ENCODE measurements around the gene TMEM221.
"Not testable (repeated sequence)": the region's sequence is repeated elsewhere in the genome, so short reads cannot be mapped to it uniquely, and the experiment has no call there.

The TMEM221 gene

GRCh38 chr19:17448131-17448967 is at the start of gene TMEM221:
TSS of gene TMEM221 (minus strand) at chr19:17448668. CDS start at chr19:17448462, 206 bp downstream.
- DNase-seq (ENCODE audit: low read depth) = no peak

GRCh38 chr19:17497149-17497798 is 48.8 kb upstream of the TMEM221 start:
- no peak for DNase-seq (ENCODE audit: low read depth)

GRCh38 chr19:17496337-17496997 is 48.0 kb upstream of the TMEM221 start:
- no peak for DNase-seq (ENCODE audit: low read depth)

GRCh38 chr19:17495639-17496296 is 47.3 kb upstream of the TMEM221 start:
- no peak for DNase-seq (ENCODE audit: low read depth)

GRCh38 chr19:17491287-17491686 is 42.8 kb upstream of the TMEM221 start:
- DNase-seq (ENCODE audit: low read depth) = no peak

GRCh38 chr19:17490411-17490810 is 41.9 kb upstream of the TMEM221 start:
- no peak for DNase-seq (ENCODE audit: low read depth)

GRCh38 chr19:17489392-17490030 is 41.0 kb upstream of the TMEM221 start:
- DNase-seq (ENCODE audit: low read depth) = no peak

GRCh38 chr19:17488593-17489391 is 40.3 kb upstream of the TMEM221 start:
- no peak for DNase-seq (ENCODE audit: low read depth)

- no peak for DNase-seq (ENCODE audit: low read depth)
These were observed 39.0 kb upstream of the TMEM221 start for GRCh38 chr19:17487284-17488121.

GRCh38 chr19:17486545-17487240 is 38.2 kb upstream of the TMEM221 start:
- no peak for DNase-seq (ENCODE audit: low read depth)

- no peak for DNase-seq (ENCODE audit: low read depth)
These were observed 36.2 kb upstream of the TMEM221 start for GRCh38 chr19:17484520-17485185.

- DNase-seq (ENCODE audit: low read depth) = no peak
These were observed 35.1 kb upstream of the TMEM221 start for GRCh38 chr19:17483605-17484002.

- no peak for DNase-seq (ENCODE audit: low read depth)
These were observed 34.6 kb upstream of the TMEM221 start for GRCh38 chr19:17482877-17483604.

- DNase-seq (ENCODE audit: low read depth) = no peak
These were observed 33.5 kb upstream of the TMEM221 start for GRCh38 chr19:17481986-17482385.

GRCh38 chr19:17479325-17479791 is 30.9 kb upstream of the TMEM221 start:
- DNase-seq (ENCODE audit: low read depth) = no peak

GRCh38 chr19:17475541-17476115 is 27.2 kb upstream of the TMEM221 start:
- no peak for DNase-seq (ENCODE audit: low read depth)

- DNase-seq (ENCODE audit: low read depth) = not testable (repeated sequence)
These were observed 26.6 kb upstream of the TMEM221 start for GRCh38 chr19:17475011-17475540.
